Naive thymus-derived CD8-positive, alpha-beta T cell (primary cell): ENCODE measurements around the gene KLHDC8B. TPM values are rescaled to one million over a fixed set of nuclear protein-coding genes. Genes with fewer than 3 reads are reported as not detected.

Experiments used
- ATAC-seq, 2 donors: fragments of 150-1000 bp; cut with Tn5 transposase in 1 of 2; sonication (Bioruptor Pico), chemical (Tn5 transposase) in 1 of 2; 1 replicate in 1 of 2; 2 replicates in 1 of 2; pipeline ENCODE4 v1.10.0; 2021; ENCODE audit warnings: mild to moderate bottlenecking in 2 of 2, moderate library complexity in 2 of 2
- POLR2A ChIA-PET: fragments of 350-600 bp; sonication (Branson Sonifier 250); formaldehyde crosslinking; loops from one replicate; lab custom pipeline; 2021; ENCODE audit warnings: antibody characterized with exemption; lab: Charles Lee
- DNase-seq, 10 donors: peaks; one replicate each; pipeline versions ENCODE4 v3.0.0 to v3.0.0-alpha.2; 2020 to 2022
- H3K27ac Mint-ChIP-seq, 10 donors: one replicate each; pipeline ENCODE4 v1.8.0; 2020 to 2022; ENCODE audit warnings: mild to moderate bottlenecking in 10 of 10, mixed read lengths in 10 of 10, moderate library complexity in 4 of 10, inconsistent platforms in 1 of 10
- H3K27me3 Mint-ChIP-seq, 5 donors: one replicate each; pipeline ENCODE4 v1.8.0; 2021 to 2022; ENCODE audit warnings: mixed read lengths in 5 of 5
- H3K36me3 Mint-ChIP-seq, 3 donors: one replicate each; pipeline ENCODE4 v1.8.0; 2020 to 2022; ENCODE audit warnings: mixed read lengths in 3 of 3, mild to moderate bottlenecking in 2 of 3, inconsistent platforms in 1 of 3
- H3K4me1 Mint-ChIP-seq, 4 donors: one replicate each; pipeline ENCODE4 v1.8.0; 2021 to 2022; ENCODE audit warnings: mixed read lengths in 4 of 4
- H3K4me3 Mint-ChIP-seq, 10 donors: one replicate each; pipeline ENCODE4 v1.8.0; 2020 to 2022; ENCODE audit warnings: mild to moderate bottlenecking in 10 of 10, mixed read lengths in 10 of 10, moderate library complexity in 6 of 10, inconsistent platforms in 1 of 10
- H3K9me3 Mint-ChIP-seq, 9 donors: one replicate each; pipeline ENCODE4 v1.8.0; 2020 to 2022; ENCODE audit warnings: mixed read lengths in 9 of 9, mild to moderate bottlenecking in 3 of 9, inconsistent platforms in 1 of 9, moderate library complexity in 1 of 9
- polyA plus RNA-seq, 3 donors: library from polyadenylated mRNA; unstranded; fragments of 300-500 nt; fragmentation: Illumina TruSeq; gene quantifications; one replicate each; pipeline ENCODE4 v1.2.3, GENCODE V29; 2021
- total RNA-seq, 8 experiments: library from RNA in 2 of 8; stranded (reverse) in 2 of 8; gene quantifications; one replicate each; pipeline ENCODE4 v1.2.3 and lab custom pipeline; 2021 to 2026

The KLHDC8B gene
- total and polyA plus RNA-seq, 5 experiments from 2014 or later, result 3.6 to 7.1 (median 4.9) TPM

- POLR2A ChIA-PET, result no interaction called here
- H3K27me3 Mint-ChIP-seq, result no peaks in the 10 kb centered on the region
- ATAC-seq (no peak), DNase-seq (peak in 1 of 10 donors; percentile 46)
- no peak overlapping the region for H3K4me3 Mint-ChIP-seq
- H3K4me1 Mint-ChIP-seq, result peaks cover 14 to 32% (median 26%) of the 10 kb centered on the region in 4 donors
- H3K36me3 Mint-ChIP-seq, result no peaks in the 10 kb centered on the region
- H3K27ac Mint-ChIP-seq, result peak overlapping the region in 1 of 10 donors; percentile 18
- H3K9me3 Mint-ChIP-seq, result no peaks in the 10 kb centered on the region
These were observed 1.9 kb downstream of the KLHDC8B start for GRCh38 chr3:49173116-49173791.

- Mint-ChIP-seq H3K4me1 (peaks cover 14 to 32% (median 26%) of the 10 kb centered on the region in 4 donors), H3K4me3 (peak overlapping the region in 3 of 10 donors; percentile 14 to 60 (median 16)), H3K9me3 (no peaks in the 10 kb centered on the region), H3K36me3 (no peaks in the 10 kb centered on the region), H3K27ac (peak overlapping the region in 2 of 10 donors; percentile 18 to 48), H3K27me3 (peaks cover 0 to 2% (median under 1%) of the 10 kb centered on the region in 5 donors)
- DNase-seq (no peak), ATAC-seq (no peak)
- POLR2A ChIA-PET, result no interaction called here
These were observed 2.4 kb downstream of the KLHDC8B start for GRCh38 chr3:49173792-49174170.

DNA sequence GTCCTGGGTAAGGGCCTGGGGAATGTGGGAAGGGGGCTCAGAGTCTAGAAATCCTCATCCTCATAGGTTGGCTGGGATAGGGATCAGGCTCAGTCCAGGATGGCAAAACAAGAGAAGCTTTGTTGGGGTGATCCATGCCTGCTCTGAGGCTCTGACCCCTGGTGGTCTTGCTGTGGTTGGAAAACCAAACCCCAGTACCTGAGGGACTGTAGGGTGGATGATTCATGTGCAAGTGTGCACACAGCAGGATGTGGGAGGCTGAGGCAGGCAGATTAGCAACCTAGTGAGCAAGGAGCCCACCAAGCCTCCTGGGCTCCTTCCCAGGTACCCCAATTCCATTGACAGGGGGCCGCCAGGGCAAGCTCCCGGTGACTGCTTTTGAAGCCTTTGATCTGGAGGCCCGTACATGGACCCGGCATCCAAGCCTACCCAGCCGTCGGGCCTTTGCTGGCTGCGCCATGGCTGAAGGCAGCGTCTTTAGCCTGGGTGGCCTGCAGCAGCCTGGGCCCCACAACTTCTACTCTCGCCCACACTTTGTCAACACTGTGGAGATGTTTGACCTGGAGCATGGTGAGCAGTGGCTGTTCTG is 3.1 kb downstream of the KLHDC8B start:
- H3K4me3 Mint-ChIP-seq, result peak overlapping the region in 1 of 10 donors; percentile 14
- H3K36me3 Mint-ChIP-seq, result no peaks in the 10 kb centered on the region
- peaks cover 14 to 31% (median 26%) of the 10 kb centered on the region in 4 donors for H3K4me1 Mint-ChIP-seq
- peaks cover 4 to 9% (median 8%) of the 10 kb centered on the region in 5 donors for H3K27me3 Mint-ChIP-seq
- ATAC-seq (no peak), DNase-seq (no peak)
- H3K9me3 Mint-ChIP-seq, result no peaks in the 10 kb centered on the region
- peak overlapping the region in 2 of 10 donors; percentile 48 to 73 for H3K27ac Mint-ChIP-seq
- POLR2A ChIA-PET, result no interaction called here

- peak overlapping the region in 2 of 10 donors; percentile 37 to 70 for H3K27ac Mint-ChIP-seq
- POLR2A ChIA-PET, result no interaction called here
- H3K9me3 Mint-ChIP-seq, result no peaks in the 10 kb centered on the region
These were observed 4.1 kb downstream of the KLHDC8B start for GRCh38 chr3:49175530-49175929.

DNA sequence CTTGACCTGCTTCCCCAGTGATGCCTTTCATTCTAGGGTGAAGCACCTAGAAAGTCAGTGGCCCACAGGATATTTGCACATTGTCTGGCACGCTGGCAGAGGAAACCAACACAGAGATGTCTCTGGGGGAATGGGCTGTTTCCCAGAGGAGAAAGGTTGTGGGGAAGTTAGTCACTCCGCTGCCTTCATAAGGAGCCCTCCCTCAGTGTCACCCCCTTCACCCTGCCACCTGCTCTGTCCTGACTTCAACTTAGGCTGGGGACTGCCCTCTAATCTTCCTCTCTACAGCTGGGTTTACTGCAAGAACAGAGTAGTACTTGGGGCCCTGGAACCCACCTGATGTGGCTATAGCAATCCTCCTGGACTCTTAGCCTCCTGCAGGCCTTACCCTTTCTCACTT is 5.7 kb downstream of the KLHDC8B start:
- no peaks in the 10 kb centered on the region for H3K36me3 Mint-ChIP-seq
- POLR2A ChIA-PET, result interaction anchor here (0.7 kb wide), 1 partner anchor 9 kb away, joined by 3 read pairs; no protein-coding TSS in a partner anchor
- peak overlapping the region in 1 of 10 donors; percentile 60 for H3K27ac Mint-ChIP-seq
- H3K4me3 Mint-ChIP-seq, result no peak overlapping the region
- H3K4me1 Mint-ChIP-seq, result peaks cover 3 to 11% (median 7%) of the 10 kb centered on the region in 4 donors
- DNase-seq (no peak), ATAC-seq (no peak)
- no peaks in the 10 kb centered on the region for H3K9me3 Mint-ChIP-seq
- peaks cover 4 to 14% (median 10%) of the 10 kb centered on the region in 5 donors for H3K27me3 Mint-ChIP-seq

More at GRCh38 chr3:49175530-49175929, 4.1 kb downstream of the KLHDC8B start:
- ATAC-seq (no peak), DNase-seq (no peak)
- Mint-ChIP-seq H3K4me3 (no peak overlapping the region), H3K36me3 (no peaks in the 10 kb centered on the region), H3K27me3 (peaks cover 4 to 14% (median 10%) of the 10 kb centered on the region in 5 donors), H3K4me1 (peaks cover 10 to 23% (median 18%) of the 10 kb centered on the region in 4 donors)

DNA sequence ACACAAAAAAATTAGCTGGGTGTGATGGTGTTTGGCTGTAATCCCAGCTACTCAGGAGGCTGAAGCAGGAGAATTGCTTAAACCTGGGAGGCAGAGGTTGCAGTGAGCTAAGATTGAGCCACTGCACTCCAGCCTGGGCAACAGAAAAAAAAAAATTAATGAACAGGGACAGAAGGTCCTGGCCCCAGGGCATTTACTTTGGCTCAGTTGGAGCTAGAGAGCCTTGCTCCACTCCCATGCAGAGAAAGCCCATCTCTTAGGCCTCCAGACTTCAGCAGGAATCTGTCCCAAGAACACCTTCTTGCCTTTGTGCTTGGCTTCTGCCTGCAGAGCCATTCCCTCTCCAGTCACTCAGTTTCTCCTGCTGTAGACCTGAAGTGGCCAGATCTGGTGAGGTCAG is 8.7 kb downstream of the KLHDC8B start:
- ATAC-seq (no peak), DNase-seq (no peak)
- H3K36me3 Mint-ChIP-seq, result no peaks in the 10 kb centered on the region
- POLR2A ChIA-PET, result interaction anchor here (0.6 kb wide), 1 partner anchor 16 kb away, joined by 6 read pairs; no protein-coding TSS in a partner anchor
- H3K27ac Mint-ChIP-seq, result no peak overlapping the region
- no peaks in the 10 kb centered on the region for H3K9me3 Mint-ChIP-seq
- H3K4me3 Mint-ChIP-seq, result no peak overlapping the region
- peaks cover 4 to 14% (median 10%) of the 10 kb centered on the region in 5 donors for H3K27me3 Mint-ChIP-seq
- H3K4me1 Mint-ChIP-seq, result peaks cover 0 to 1% (median 0%) of the 10 kb centered on the region in 4 donors

DNA sequence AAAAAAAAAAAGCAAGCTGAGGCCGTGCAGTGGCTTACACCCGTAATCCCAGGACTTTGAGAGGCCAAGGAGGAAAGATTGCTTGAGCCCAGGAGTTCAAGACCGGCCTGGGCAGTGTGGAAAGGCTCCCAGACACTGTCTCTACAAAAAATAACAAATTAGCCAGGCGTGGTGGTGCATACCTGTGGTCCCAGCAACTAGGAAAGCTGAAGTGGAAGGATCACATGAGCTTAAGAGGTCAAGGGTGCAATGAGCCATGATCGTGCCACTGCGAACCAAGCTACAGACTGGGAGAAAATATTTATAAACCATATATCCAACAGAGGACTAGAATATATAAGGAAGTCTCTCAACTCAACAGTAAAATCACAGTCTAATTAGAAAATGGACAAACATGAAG is 10.0 kb downstream of the KLHDC8B start:
- ATAC-seq (no peak), DNase-seq (no peak)
- Mint-ChIP-seq H3K9me3 (no peaks in the 10 kb centered on the region), H3K4me3 (peak overlapping the region in 1 of 10 donors; percentile 38), H3K4me1 (peaks cover 0 to 1% (median 0%) of the 10 kb centered on the region in 4 donors), H3K36me3 (no peaks in the 10 kb centered on the region), H3K27me3 (peaks cover 4 to 14% (median 10%) of the 10 kb centered on the region in 5 donors), H3K27ac (no peak overlapping the region)
- POLR2A ChIA-PET, result interaction anchor here (0.7 kb wide), 1 partner anchor 77 kb away, joined by 4 read pairs; no protein-coding TSS in a partner anchor

- Mint-ChIP-seq H3K9me3 (no peaks in the 10 kb centered on the region), H3K4me3 (no peak overlapping the region), H3K4me1 (peaks cover 0 to 1% (median 0%) of the 10 kb centered on the region in 4 donors), H3K27ac (no peak overlapping the region), H3K27me3 (peaks cover 4 to 14% (median 10%) of the 10 kb centered on the region in 5 donors), H3K36me3 (no peaks in the 10 kb centered on the region)
- DNase-seq (no peak), ATAC-seq (no peak)
- POLR2A ChIA-PET, result no interaction called here
These were observed 11.3 kb downstream of the KLHDC8B start for GRCh38 chr3:49182682-49183081.

DNA sequence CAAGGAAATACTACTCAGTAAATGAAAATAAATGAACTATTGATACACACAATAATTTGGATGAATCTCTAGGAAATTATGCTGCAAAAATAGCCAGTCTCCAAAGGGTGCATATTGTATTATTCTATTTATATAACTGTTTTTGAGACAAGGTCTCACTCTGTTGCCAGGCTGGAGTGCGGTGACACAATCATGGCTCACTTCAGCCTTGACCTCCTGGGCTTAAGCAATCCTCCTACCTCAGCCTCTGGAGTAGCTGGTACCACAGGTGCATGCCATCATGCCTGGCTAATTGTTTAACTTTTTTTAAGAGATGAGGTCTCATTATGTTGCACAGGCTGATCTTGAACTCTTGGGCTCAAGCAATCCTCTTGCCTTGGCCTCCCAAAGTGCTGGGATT is 12.5 kb downstream of the KLHDC8B start:
- H3K27ac Mint-ChIP-seq, result no peak overlapping the region
- H3K4me1 Mint-ChIP-seq, result peaks cover 0 to 1% (median 0%) of the 10 kb centered on the region in 4 donors
- H3K9me3 Mint-ChIP-seq, result no peaks in the 10 kb centered on the region
- H3K4me3 Mint-ChIP-seq, result no peak overlapping the region
- POLR2A ChIA-PET, result no interaction called here
- DNase-seq, result no peak
- H3K36me3 Mint-ChIP-seq, result no peaks in the 10 kb centered on the region
- no peak for ATAC-seq
- peaks cover 4 to 12% (median 8%) of the 10 kb centered on the region in 5 donors for H3K27me3 Mint-ChIP-seq

- Mint-ChIP-seq H3K4me3 (no peak overlapping the region), H3K9me3 (no peaks in the 10 kb centered on the region), H3K4me1 (no peaks in the 10 kb centered on the region), H3K36me3 (no peaks in the 10 kb centered on the region), H3K27ac (no peak overlapping the region), H3K27me3 (peaks cover 0 to 10% (median 3%) of the 10 kb centered on the region in 5 donors)
- no peak for ATAC-seq
- POLR2A ChIA-PET, result no interaction called here
- no peak for DNase-seq
These were observed 20.3 kb downstream of the KLHDC8B start for GRCh38 chr3:49191741-49192140.

GRCh38 chr3:49198161-49198560 is 26.8 kb downstream of the KLHDC8B start:
- Mint-ChIP-seq H3K36me3 (no peaks in the 10 kb centered on the region), H3K27ac (no peak overlapping the region), H3K4me1 (no peaks in the 10 kb centered on the region), H3K4me3 (no peak overlapping the region), H3K27me3 (peaks cover 7 to 27% (median 13%) of the 10 kb centered on the region in 5 donors), H3K9me3 (no peaks in the 10 kb centered on the region)
- no peak for DNase-seq
- POLR2A ChIA-PET, result no interaction called here
- ATAC-seq, result no peak

GRCh38 chr3:49198611-49199230 is 27.3 kb downstream of the KLHDC8B start:
- DNase-seq (no peak), ATAC-seq (no peak)
- Mint-ChIP-seq H3K9me3 (no peaks in the 10 kb centered on the region), H3K27ac (peak overlapping the region in 1 of 10 donors; percentile 15), H3K4me3 (no peak overlapping the region), H3K36me3 (no peaks in the 10 kb centered on the region), H3K4me1 (no peaks in the 10 kb centered on the region), H3K27me3 (peaks cover 7 to 27% (median 15%) of the 10 kb centered on the region in 5 donors)
- POLR2A ChIA-PET, result no interaction called here
